ENCODE measurements around the gene ATN1.

The ATN1 gene

DNA sequence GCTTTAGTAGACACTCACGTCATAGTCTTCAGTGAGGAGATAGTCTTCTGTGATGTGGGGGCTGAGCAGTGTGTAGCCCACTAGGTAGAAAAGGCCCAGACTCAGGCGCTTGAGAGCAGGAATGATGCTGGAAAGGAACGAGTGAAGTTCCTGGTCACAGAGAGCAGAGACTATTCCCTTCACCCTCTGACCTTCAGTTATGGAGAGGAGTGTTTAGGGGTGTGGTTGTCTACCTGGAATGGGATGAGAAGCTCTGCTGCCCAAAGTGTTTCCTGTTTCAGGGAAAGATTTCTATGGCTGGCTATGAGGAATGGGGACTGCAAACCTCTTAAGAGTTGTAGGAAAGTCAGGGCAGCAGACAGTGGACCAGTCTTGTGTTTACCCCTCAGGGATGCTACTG is 51.7 kb downstream of the ATN1 start:
- Histone ChIP-seq H3K36me3 (ENCODE audit: insufficient read depth, low read length) (peaks cover 29% of the 10 kb centered on the region; the same call in 1 of the 2 replicates), H3K4me1 (ENCODE audit: control insufficient read depth, insufficient read depth, low read length, unreplicated experiment) (no peaks in the 10 kb centered on the region), H3K79me2 (ENCODE audit: control insufficient read depth, insufficient read depth, low read length, unreplicated experiment) (no peaks in the 10 kb centered on the region), H2AFZ (ENCODE audit: low read length, unreplicated experiment) (no peak overlapping the region), H3K27me3 (ENCODE audit: insufficient read depth, low read length) (no peaks in the 10 kb centered on the region), H3K4me3 (ENCODE audit: low read depth, low read length) (no peak overlapping the region), H3K27ac (ENCODE audit: low read depth, low read length) (no peak overlapping the region)

DNA sequence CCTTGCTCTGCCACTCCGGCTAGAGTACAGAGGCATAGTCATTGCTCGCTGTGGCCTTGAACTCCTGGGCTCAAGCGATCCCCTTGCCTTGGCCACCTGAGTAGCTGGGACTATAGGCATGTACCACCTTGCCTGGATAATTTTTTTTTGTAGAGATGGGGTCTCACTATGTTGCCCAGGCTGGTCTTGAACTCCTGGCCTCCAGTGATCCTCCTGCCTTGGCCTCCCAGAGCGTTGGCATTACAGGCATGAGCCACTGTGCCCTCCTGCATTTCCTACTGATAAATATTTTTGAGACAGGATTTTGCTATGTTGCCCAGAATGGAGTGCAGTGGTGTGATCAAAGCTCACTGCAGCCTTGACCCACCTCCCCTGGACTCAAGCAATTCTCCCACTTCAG is 52.3 kb downstream of the ATN1 start:
- Histone ChIP-seq H2AFZ (ENCODE audit: low read length, unreplicated experiment) (no peak overlapping the region), H3K4me1 (ENCODE audit: control insufficient read depth, insufficient read depth, low read length, unreplicated experiment) (no peaks in the 10 kb centered on the region), H3K27me3 (ENCODE audit: insufficient read depth, low read length) (no peaks in the 10 kb centered on the region), H3K79me2 (ENCODE audit: control insufficient read depth, insufficient read depth, low read length, unreplicated experiment) (no peaks in the 10 kb centered on the region), H3K27ac (ENCODE audit: low read depth, low read length) (no peak overlapping the region), H3K36me3 (ENCODE audit: insufficient read depth, low read length) (peaks cover 26% of the 10 kb centered on the region; the same call in 1 of the 2 replicates), H3K4me3 (ENCODE audit: low read depth, low read length) (no peak overlapping the region)

DNA sequence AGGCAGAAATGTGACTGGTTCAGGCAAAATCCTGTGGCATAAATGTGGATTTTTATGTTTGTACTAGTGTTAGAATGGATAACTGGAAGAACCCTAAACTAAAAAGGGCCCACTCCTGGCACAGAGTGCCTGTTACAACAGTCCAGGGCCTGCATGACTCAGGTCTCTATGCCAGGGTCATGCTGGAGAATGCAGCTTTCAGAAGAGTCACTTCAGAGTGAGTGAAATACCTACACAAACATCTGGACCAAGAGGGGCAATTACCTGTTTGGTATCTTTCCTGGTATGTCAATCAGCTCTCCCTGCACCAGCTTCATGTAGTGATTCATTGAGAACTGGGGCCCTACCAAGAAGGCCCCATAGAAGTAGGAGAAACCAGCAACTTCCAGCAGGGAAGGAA is 53.0 kb downstream of the ATN1 start:
- no peaks in the 10 kb centered on the region for H3K79me2 ChIP-seq (ENCODE audit: control insufficient read depth, insufficient read depth, low read length, unreplicated experiment)
- H3K36me3 ChIP-seq (ENCODE audit: insufficient read depth, low read length), result peaks cover 20% of the 10 kb centered on the region; the same call in 1 of the 2 replicates
- H3K27me3 ChIP-seq (ENCODE audit: insufficient read depth, low read length), result no peaks in the 10 kb centered on the region
- H3K27ac ChIP-seq (ENCODE audit: low read depth, low read length), result no peak overlapping the region
- no peaks in the 10 kb centered on the region for H3K4me1 ChIP-seq (ENCODE audit: control insufficient read depth, insufficient read depth, low read length, unreplicated experiment)
- H3K4me3 ChIP-seq (ENCODE audit: low read depth, low read length), result no peak overlapping the region
- H2AFZ ChIP-seq (ENCODE audit: low read length, unreplicated experiment), result no peak overlapping the region

DNA sequence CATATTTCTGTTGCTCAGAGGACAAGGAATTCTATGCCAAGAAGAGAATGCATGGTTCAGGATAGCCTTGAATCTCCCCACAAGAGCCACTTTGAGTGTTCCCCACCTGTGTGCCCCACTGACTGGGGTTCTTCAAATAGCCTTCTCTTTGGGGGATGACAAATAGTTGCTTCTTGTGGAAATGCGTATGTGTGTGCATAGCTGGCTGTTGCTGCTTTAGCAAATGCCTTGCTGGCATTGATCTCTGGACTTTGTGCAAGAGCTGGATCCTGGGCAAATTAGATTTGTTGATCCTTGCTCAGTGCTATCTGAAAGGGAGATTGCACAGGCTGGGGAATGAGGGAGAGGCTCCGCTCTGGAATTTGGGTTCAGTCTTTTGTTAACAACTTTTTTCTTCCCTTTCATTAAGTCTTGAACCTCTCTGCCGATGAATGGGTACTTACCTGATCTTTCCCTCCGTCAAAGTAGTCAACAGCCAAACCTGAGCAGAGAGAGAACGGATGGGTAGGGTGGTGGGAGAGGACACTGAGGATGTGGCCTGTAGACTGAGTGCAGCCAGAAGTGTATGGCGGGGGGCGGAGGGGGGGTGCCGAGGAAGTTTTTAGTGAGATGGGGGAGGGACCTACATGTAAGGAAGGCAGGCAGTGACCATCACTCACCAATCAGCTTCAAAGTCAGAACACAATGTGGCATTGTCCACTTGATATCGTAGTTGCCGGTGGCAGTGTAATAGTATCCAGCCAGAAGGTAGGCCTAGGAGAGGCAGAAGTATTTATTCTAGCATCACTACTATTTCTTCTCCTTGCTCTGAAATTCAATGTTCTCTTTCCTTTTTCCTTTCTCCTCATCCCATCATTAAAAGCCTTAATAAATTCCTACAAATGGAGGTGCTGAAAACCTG is 53.6 kb downstream of the ATN1 start:
- Histone ChIP-seq H3K4me1 (ENCODE audit: control insufficient read depth, insufficient read depth, low read length, unreplicated experiment) (no peaks in the 10 kb centered on the region), H3K4me3 (ENCODE audit: low read depth, low read length) (no peak overlapping the region), H3K36me3 (ENCODE audit: insufficient read depth, low read length) (peaks cover 16% of the 10 kb centered on the region; the same call in 1 of the 2 replicates), H2AFZ (ENCODE audit: low read length, unreplicated experiment) (no peak overlapping the region), H3K27ac (ENCODE audit: low read depth, low read length) (no peak overlapping the region), H3K79me2 (ENCODE audit: control insufficient read depth, insufficient read depth, low read length, unreplicated experiment) (no peaks in the 10 kb centered on the region), H3K27me3 (ENCODE audit: insufficient read depth, low read length) (no peaks in the 10 kb centered on the region)

DNA sequence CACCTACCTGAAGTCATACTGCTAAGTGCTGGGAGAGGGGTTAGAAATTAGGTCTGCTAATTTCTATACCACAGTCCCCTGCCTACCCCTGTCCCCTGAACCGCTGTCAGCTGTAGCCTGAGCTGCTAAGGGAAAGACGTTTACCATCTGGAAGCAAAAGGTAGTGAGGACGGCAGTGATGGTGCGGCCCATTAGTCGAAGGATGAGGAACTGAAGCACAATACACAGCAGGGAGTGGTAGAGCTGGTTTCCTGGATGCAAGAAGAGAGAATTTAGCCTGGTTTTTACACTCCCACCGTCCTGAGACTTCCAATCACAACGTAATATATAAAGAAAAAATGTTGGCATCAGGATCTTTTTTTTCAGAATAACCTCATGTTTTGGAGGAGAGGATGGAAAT is 54.8 kb downstream of the ATN1 start:
- Histone ChIP-seq H3K36me3 (ENCODE audit: insufficient read depth, low read length) (peaks cover 16% of the 10 kb centered on the region), H2AFZ (ENCODE audit: low read length, unreplicated experiment) (no peak overlapping the region), H3K27ac (ENCODE audit: low read depth, low read length) (no peak overlapping the region), H3K79me2 (ENCODE audit: control insufficient read depth, insufficient read depth, low read length, unreplicated experiment) (no peaks in the 10 kb centered on the region), H3K4me3 (ENCODE audit: low read depth, low read length) (no peak overlapping the region), H3K4me1 (ENCODE audit: control insufficient read depth, insufficient read depth, low read length, unreplicated experiment) (no peaks in the 10 kb centered on the region), H3K27me3 (ENCODE audit: insufficient read depth, low read length) (no peaks in the 10 kb centered on the region)

DNA sequence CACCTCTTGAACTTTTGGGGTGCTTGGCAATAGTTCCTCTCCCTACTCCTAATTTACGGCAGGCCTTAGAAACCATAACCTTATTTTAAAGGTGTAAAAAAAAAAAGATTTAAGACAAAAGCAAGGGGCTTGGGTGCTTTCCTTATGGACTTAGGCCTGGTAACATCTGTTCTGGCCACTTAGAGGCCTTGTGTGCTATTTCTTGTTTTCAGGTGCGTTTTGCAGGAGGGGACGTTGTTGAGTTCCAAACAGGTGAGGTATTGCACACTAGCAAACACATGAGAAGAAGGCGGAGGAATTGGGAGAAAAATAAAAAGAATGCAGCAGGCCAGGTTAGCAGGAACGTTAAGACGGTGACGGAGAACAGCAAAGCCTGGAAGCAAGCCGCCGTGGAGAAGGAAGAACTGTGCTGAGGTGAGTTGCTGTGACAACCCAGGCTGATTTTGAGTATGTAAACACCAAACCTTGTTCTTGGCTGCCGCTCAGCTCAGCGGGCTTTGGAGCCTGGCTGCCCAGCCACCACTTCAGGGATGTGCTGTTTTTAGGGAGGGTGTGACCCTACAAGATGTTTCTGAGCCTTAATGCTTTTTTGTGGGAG is 60.3 kb downstream of the ATN1 start:
- Histone ChIP-seq H3K36me3 (ENCODE audit: insufficient read depth, low read length) (peaks cover 12% of the 10 kb centered on the region), H3K27me3 (ENCODE audit: insufficient read depth, low read length) (no peaks in the 10 kb centered on the region), H3K4me1 (ENCODE audit: control insufficient read depth, insufficient read depth, low read length, unreplicated experiment) (no peaks in the 10 kb centered on the region), H3K4me3 (ENCODE audit: low read depth, low read length) (no peak overlapping the region), H2AFZ (ENCODE audit: low read length, unreplicated experiment) (no peak overlapping the region), H3K79me2 (ENCODE audit: control insufficient read depth, insufficient read depth, low read length, unreplicated experiment) (no peaks in the 10 kb centered on the region), H3K27ac (ENCODE audit: low read depth, low read length) (no peak overlapping the region)

Data from ACC112 (cell line).